Measurements from ENCODE around the gene MFSD11. TPM values are rescaled to one million over a fixed set of nuclear protein-coding genes. Genes with fewer than 3 reads are reported as not detected.

The MFSD11 gene
- total and polyA plus RNA-seq, 8 donors = 23.6 to 38.4 (median 35.3) TPM

- H3K9me3 ChIP-seq = no peaks in the 10 kb centered on the region
- no peak overlapping the region for H3K27ac ChIP-seq
- H3K36me3 ChIP-seq = peaks cover 0 to 64% of the 10 kb centered on the region in 2 donors
- ATAC-seq (no peak), DNase-seq (no peak)
- no peaks in the 10 kb centered on the region for H3K27me3 ChIP-seq
- no peak for TF ChIP-seq CTCF (IDR thresholded peaks at IDR 0.05)
- no peaks in the 10 kb centered on the region for H3K4me1 ChIP-seq
- H3K4me3 ChIP-seq = no peak overlapping the region
- intact Hi-C loops (cut with DNase I) = no loop called here
Observed at GRCh38 chr17:76748657-76749056, 10.7 kb downstream of the MFSD11 start.

GRCh38 chr17:76751416-76751993 is 13.6 kb downstream of the MFSD11 start:
- no peak for ATAC-seq
- TF ChIP-seq CTCF (IDR thresholded peaks at IDR 0.05) = no peak
- Histone ChIP-seq H3K27me3 (no peaks in the 10 kb centered on the region), H3K9me3 (no peaks in the 10 kb centered on the region), H3K4me3 (no peak overlapping the region), H3K36me3 (peaks cover 0 to 59% of the 10 kb centered on the region in 2 donors), H3K27ac (no peak overlapping the region), H3K4me1 (no peaks in the 10 kb centered on the region)
- intact Hi-C loops (cut with DNase I) = no loop called here
- DNase-seq = no peak

- Histone ChIP-seq H3K27ac (no peak overlapping the region), H3K4me1 (no peaks in the 10 kb centered on the region), H3K4me3 (no peak overlapping the region), H3K36me3 (peaks cover 0 to 59% of the 10 kb centered on the region in 2 donors), H3K27me3 (no peaks in the 10 kb centered on the region), H3K9me3 (no peaks in the 10 kb centered on the region)
- TF ChIP-seq CTCF (IDR thresholded peaks at IDR 0.05) = no peak
- intact Hi-C loops (cut with DNase I) = no loop called here
- DNase-seq (no peak), ATAC-seq (peak; percentile 36)
Observed at GRCh38 chr17:76752006-76752405, 14.1 kb downstream of the MFSD11 start.

- TF ChIP-seq CTCF (IDR thresholded peaks at IDR 0.05) = no peak
- Histone ChIP-seq H3K27ac (no peak overlapping the region), H3K4me3 (no peak overlapping the region), H3K27me3 (no peaks in the 10 kb centered on the region), H3K36me3 (peaks cover 0 to 66% of the 10 kb centered on the region in 2 donors), H3K4me1 (no peaks in the 10 kb centered on the region), H3K9me3 (no peaks in the 10 kb centered on the region)
- intact Hi-C loops (cut with DNase I) = no loop called here
- no peak for DNase-seq
- peak; percentile 27 for ATAC-seq
Observed at GRCh38 chr17:76753061-76753961, 15.4 kb downstream of the MFSD11 start.

GRCh38 chr17:76755285-76755684 is 17.4 kb downstream of the MFSD11 start:
- Histone ChIP-seq H3K27ac (no peak overlapping the region), H3K36me3 (peaks cover 0 to 64% of the 10 kb centered on the region in 2 donors), H3K27me3 (no peaks in the 10 kb centered on the region), H3K4me3 (no peak overlapping the region), H3K4me1 (no peaks in the 10 kb centered on the region), H3K9me3 (no peaks in the 10 kb centered on the region)
- no peak for DNase-seq
- intact Hi-C loops (cut with DNase I) = no loop called here
- no peak for ATAC-seq
- no peak for TF ChIP-seq CTCF (IDR thresholded peaks at IDR 0.05)

All from left lung (tissue), 10 donors.